SU-DHL-6 (cell line): Measurements from ENCODE around the gene PHETA1.

Source experiments
- H2AFZ ChIP-seq: fragments of 200-600 bp; sonication (generic); 2 replicates; pipeline ENCODE4 v1.6.1; 2014; ENCODE audit warnings: low read depth, mild to moderate bottlenecking, moderate library complexity, mixed read lengths, antibody characterized with exemption, low read length; ENCODE audit not compliant: severe bottlenecking
- H3F3A ChIP-seq: fragments of 200-600 bp; shearing (Covaris generic); 2 replicates; pipeline ENCODE4 v1.6.0; 2016; ENCODE audit warnings: antibody characterized with exemption, mild to moderate bottlenecking; ENCODE audit not compliant: insufficient read depth
- H3K27ac ChIP-seq: fragments of 200-600 bp; sonication (generic); 2 replicates; pipeline ENCODE4 v1.5.1; 2016; ENCODE audit warnings: low read depth, mild to moderate bottlenecking, low read length, moderate library complexity, mixed read lengths
- H3K27me3 ChIP-seq: fragments of 200-600 bp; sonication (generic), shearing (Covaris generic); 2 replicates; pipeline ENCODE4 v1.6.0; 2014; ENCODE audit warnings: mild to moderate bottlenecking, low read length
- H3K36me3 ChIP-seq: fragments of 200-600 bp; sonication (generic); 2 replicates; pipeline ENCODE4 v1.6.1; 2014; ENCODE audit warnings: mild to moderate bottlenecking, low read length, mixed read lengths
- H3K4me2 ChIP-seq: fragments of 300-600, 200-600 bp; shearing (Covaris generic), sonication (generic); 2 replicates; pipeline ENCODE4 v1.6.0; 2014; ENCODE audit warnings: low read length, low read depth, mild to moderate bottlenecking; ENCODE audit not compliant: poor library complexity, severe bottlenecking
- H3K4me3 ChIP-seq: fragments of 200-600 bp; sonication (generic); 2 replicates; pipeline ENCODE4 v1.5.1; 2014; ENCODE audit warnings: antibody characterized with exemption, low read length, mild to moderate bottlenecking, mixed read lengths; ENCODE audit not compliant: insufficient read depth, poor library complexity, severe bottlenecking
- H3K79me2 ChIP-seq: fragments of 200-600 bp; sonication (generic); 2 replicates; pipeline ENCODE4 v1.6.1; 2014; ENCODE audit warnings: mild to moderate bottlenecking, low read length, moderate library complexity; ENCODE audit not compliant: insufficient read depth
- H3K9ac ChIP-seq: fragments of 200-600 bp; sonication (generic); 2 replicates; pipeline ENCODE4 v1.7.0; 2014; ENCODE audit warnings: mild to moderate bottlenecking, low read length
- H3K9me2 ChIP-seq: fragments of 200-600 bp; sonication (generic); replicated peaks from 2 replicates; pipeline ENCODE4 v1.6.1; 2014; ENCODE audit warnings: low read length; ENCODE audit not compliant: insufficient read depth
- H3K9me3 ChIP-seq: fragments of 200-600 bp; sonication (generic); 2 replicates; pipeline ENCODE4 v1.6.1; 2014; ENCODE audit warnings: low read length, mixed read lengths; ENCODE audit not compliant: insufficient read depth
- H4K20me1 ChIP-seq: fragments of 200-600 bp; sonication (generic); 2 replicates; pipeline ENCODE4 v1.6.1; 2014; ENCODE audit warnings: low read depth, mild to moderate bottlenecking, antibody characterized with exemption, low read length, moderate library complexity, mixed read lengths
- CTCF ChIP-seq: fragments of 200-600 bp; sonication (generic); IDR thresholded peaks from one replicate; pipeline ENCODE4 v1.5.1; 2017; ENCODE audit warnings: antibody characterized with exemption, mild to moderate bottlenecking, low read length, moderate library complexity; ENCODE audit not compliant: insufficient read depth, poor library complexity, severe bottlenecking
- EZH2phosphoT487 ChIP-seq: fragments of 200-600 bp; sonication (generic), shearing (Covaris generic); conservative IDR thresholded peaks from 2 replicates; pipeline ENCODE4 v1.6.1; 2018; ENCODE audit warnings: mild to moderate bottlenecking, antibody characterized with exemption, low read length, moderate library complexity, mixed read lengths

Gene PHETA1

GRCh38 chr12:111412830-111413441, 44.0 kb upstream of the PHETA1 start:
- TF ChIP-seq EZH2phosphoT487: no peak
- no peak for TF ChIP-seq CTCF
- no peak overlapping the region for H3K9ac ChIP-seq
- peaks cover 3% of the 10 kb centered on the region; the same call in 1 of the 2 replicates for H3K36me3 ChIP-seq
- H3K9me2 ChIP-seq: no peaks in the 10 kb centered on the region
- H3F3A ChIP-seq: no peaks in the 10 kb centered on the region
- H3K27ac ChIP-seq: no peak overlapping the region
- no peak overlapping the region for H2AFZ ChIP-seq
- H4K20me1 ChIP-seq: peaks cover 9% of the 10 kb centered on the region; the same call in 1 of the 2 replicates
- no peaks in the 10 kb centered on the region for H3K27me3 ChIP-seq
- no peak overlapping the region for H3K4me3 ChIP-seq
- H3K9me3 ChIP-seq: no peaks in the 10 kb centered on the region
- H3K4me2 ChIP-seq: no peak overlapping the region
- peaks cover 98% of the 10 kb centered on the region for H3K79me2 ChIP-seq

GRCh38 chr12:111412007-111412829, 43.3 kb upstream of the PHETA1 start:
- TF ChIP-seq CTCF (no peak), EZH2phosphoT487 (no peak)
- Histone ChIP-seq H3K9ac (no peak overlapping the region), H3K9me2 (no peaks in the 10 kb centered on the region), H2AFZ (no peak overlapping the region), H3K9me3 (no peaks in the 10 kb centered on the region), H3K79me2 (peaks cover 99% of the 10 kb centered on the region), H3K4me3 (no peak overlapping the region), H3K4me2 (no peak overlapping the region), H3K36me3 (peaks cover 3% of the 10 kb centered on the region; the same call in 1 of the 2 replicates), H3K27me3 (no peaks in the 10 kb centered on the region), H4K20me1 (peaks cover 9% of the 10 kb centered on the region; the same call in 1 of the 2 replicates), H3K27ac (peak overlapping the region; percentile 26), H3F3A (0 out of 2 replicates have a peak, but pooled peaks cover 4% of the 10 kb centered on the region)

GRCh38 chr12:111411185-111411764, 42.4 kb upstream of the PHETA1 start:
- 0 out of 2 replicates have a peak, but pooled peaks cover 7% of the 10 kb centered on the region for H3F3A ChIP-seq
- no peaks in the 10 kb centered on the region for H3K9me2 ChIP-seq
- no peaks in the 10 kb centered on the region; the same call in 1 of the 2 replicates for H3K36me3 ChIP-seq
- H3K9ac ChIP-seq: no peak overlapping the region
- H4K20me1 ChIP-seq: peaks cover 9% of the 10 kb centered on the region; the same call in 1 of the 2 replicates
- peaks cover 99% of the 10 kb centered on the region for H3K79me2 ChIP-seq
- H3K27me3 ChIP-seq: no peaks in the 10 kb centered on the region
- H2AFZ ChIP-seq: no peak overlapping the region
- H3K27ac ChIP-seq: no peak overlapping the region
- TF ChIP-seq EZH2phosphoT487 (no peak), CTCF (no peak)
- no peaks in the 10 kb centered on the region for H3K9me3 ChIP-seq
- no peak overlapping the region for H3K4me2 ChIP-seq
- H3K4me3 ChIP-seq: no peak overlapping the region
